ENCODE data around the gene TSC2.

The TSC2 gene

DNA sequence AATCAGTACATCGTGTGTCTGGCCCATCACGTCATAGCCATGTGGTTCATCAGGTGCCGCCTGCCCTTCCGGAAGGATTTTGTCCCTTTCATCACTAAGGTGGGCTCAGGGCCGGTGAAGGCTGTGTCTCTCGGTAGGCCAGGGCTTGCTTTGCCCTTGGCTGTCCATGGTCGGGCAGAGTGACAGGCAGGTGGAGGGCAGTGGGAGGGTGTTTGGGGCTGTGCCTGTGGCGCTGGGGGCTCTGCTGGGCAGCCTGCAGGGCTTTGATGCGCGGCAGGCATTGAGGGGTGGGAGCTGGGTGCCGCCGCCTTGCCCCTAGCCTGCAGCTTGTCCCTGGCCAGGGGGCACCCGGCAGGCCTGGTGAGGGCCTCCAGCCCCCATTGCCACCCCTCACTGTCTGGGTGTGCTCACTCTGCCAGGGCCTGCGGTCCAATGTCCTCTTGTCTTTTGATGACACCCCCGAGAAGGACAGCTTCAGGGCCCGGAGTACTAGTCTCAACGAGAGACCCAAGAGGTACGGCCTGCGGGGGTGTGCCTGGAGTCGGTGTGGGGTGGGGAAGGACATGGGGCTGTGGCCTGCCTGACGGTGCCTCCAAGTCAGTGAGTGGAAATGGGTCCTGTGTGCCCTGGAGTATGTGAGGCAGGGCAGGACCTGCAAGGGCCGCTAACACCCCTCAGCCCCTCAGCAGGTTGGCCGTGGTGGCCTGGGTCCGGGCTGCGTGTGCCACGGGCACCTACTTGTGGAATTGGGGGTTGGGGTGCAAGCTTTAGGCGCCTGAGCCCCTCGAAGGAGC is 28.5 kb downstream of the TSC2 start:
- H3K27ac ChIP-seq = no peak overlapping the region
- TF ChIP-seq, protein P1, sequence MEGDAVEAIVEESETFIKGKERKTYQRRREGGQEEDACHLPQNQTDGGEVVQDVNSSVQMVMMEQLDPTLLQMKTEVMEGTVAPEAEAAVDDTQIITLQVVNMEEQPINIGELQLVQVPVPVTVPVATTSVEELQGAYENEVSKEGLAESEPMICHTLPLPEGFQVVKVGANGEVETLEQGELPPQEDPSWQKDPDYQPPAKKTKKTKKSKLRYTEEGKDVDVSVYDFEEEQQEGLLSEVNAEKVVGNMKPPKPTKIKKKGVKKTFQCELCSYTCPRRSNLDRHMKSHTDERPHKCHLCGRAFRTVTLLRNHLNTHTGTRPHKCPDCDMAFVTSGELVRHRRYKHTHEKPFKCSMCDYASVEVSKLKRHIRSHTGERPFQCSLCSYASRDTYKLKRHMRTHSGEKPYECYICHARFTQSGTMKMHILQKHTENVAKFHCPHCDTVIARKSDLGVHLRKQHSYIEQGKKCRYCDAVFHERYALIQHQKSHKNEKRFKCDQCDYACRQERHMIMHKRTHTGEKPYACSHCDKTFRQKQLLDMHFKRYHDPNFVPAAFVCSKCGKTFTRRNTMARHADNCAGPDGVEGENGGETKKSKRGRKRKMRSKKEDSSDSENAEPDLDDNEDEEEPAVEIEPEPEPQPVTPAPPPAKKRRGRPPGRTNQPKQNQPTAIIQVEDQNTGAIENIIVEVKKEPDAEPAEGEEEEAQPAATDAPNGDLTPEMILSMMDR (conservative IDR thresholded peaks at IDR 0.05) = no peak
- TF ChIP-seq ZFX (IDR thresholded peaks at IDR 0.05) = no peak

DNA sequence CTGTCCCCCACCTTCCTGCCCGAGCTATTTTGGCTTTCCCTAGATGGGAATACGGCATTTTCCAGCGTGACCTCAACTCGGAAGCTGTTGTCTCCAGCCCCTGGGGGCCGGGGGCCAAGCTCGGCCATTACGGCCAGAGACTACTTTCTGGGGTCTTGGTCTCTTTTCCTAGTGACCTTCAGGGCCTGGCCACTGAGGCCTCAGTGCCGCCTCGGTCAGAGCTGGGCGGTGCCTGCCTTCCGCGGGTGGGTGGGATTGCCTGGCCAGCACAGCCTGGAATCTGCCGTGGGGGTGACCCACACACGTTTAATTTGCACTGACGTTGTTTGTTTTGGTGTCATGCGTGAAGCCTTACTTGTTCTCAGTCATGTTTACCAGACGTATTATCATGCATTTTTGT is 29.2 kb downstream of the TSC2 start:
- TF ChIP-seq, protein P1 (conservative IDR thresholded peaks at IDR 0.05) = no peak
- TF ChIP-seq ZFX (IDR thresholded peaks at IDR 0.05) = no peak
- H3K27ac ChIP-seq = no peak overlapping the region

DNA sequence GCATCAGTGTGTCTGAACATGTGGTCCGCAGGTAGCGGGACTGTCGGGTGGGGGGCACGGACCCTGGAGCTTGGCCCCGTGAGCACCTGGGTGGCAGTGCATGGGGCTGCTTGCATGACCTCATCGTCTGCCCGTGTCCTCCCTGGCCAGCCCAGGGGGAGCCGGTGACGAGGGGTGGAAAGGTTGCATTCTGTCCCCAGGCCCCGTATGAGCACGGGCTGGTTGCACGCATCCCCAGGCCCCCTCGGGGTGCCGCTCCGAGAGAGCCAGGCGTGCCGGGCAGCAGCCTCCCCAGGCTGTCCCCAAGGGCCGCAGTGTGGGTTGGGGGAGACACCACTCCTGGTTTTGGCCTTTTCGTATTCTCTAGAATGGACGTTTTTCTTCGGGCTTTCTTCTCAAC is 29.9 kb downstream of the TSC2 start:
- no peak for TF ChIP-seq ZFX (IDR thresholded peaks at IDR 0.05)
- TF ChIP-seq, protein P1 (conservative IDR thresholded peaks at IDR 0.05) = no peak
- no peak overlapping the region for H3K27ac ChIP-seq

DNA sequence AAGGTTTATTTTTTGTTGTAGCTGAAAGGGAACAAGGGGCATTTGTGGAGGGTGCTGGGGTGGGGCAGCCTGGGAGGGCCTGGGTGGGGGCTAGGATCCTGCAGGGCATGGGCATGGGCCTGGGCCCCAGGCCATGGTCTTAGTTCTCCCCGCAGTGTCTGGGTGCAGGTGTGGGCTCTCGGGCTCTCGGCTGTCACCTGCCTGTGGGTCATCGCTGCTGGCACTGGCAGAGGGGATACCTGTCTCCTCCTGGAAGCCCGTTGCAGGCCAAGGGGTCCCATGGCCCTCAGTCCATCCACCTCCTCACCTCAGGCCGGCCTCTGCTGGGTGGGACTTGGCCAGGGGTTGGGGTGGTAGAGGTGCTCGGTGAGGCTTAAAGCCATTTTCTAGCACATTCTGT is 30.3 kb downstream of the TSC2 start:
- no peak overlapping the region for H3K27ac ChIP-seq
- TF ChIP-seq, protein P1 (conservative IDR thresholded peaks at IDR 0.05) = no peak
- no peak for TF ChIP-seq ZFX (IDR thresholded peaks at IDR 0.05)

DNA sequence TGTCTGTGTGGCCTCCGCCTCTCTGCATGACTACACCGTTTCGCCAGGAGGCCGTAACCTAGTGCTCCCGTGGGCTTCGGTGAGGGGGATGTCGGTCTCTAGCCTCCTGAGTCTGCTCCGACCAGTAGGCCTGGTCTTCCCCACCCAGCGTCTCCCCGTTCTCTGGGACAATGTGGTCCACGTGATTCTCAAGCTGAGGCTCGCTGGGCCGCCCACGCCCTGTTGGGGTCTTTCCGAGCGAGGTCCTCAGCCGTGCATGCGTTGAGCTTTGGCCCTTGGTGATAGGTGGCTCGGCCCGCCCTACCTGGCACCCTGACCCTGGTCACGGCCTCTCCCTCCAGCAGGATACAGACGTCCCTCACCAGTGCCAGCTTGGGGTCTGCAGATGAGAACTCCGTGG is 30.9 kb downstream of the TSC2 start:
- TF ChIP-seq, protein P1 (conservative IDR thresholded peaks at IDR 0.05) = no peak
- no peak for TF ChIP-seq ZFX (IDR thresholded peaks at IDR 0.05)
- no peak overlapping the region for H3K27ac ChIP-seq

DNA sequence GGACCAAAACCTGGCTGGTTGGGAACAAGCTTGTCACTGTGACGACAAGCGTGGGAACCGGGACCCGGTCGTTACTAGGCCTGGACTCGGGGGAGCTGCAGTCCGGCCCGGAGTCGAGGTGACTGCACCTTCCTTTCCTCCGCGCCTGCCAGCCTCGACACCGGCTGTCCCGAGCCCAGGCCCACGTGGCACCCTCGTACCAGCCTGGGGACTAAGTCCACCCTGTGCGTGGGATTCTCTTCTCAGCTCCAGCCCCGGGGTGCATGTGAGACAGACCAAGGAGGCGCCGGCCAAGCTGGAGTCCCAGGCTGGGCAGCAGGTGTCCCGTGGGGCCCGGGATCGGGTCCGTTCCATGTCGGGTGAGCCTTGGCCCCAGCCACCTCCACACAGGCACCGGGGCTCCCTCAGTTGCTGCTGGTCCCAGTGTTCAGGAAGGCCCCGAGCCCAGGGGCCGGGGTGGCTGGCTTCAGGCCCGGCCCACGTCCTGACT is 31.6 kb downstream of the TSC2 start:
- H3K27ac ChIP-seq = no peak overlapping the region
- TF ChIP-seq ZFX (IDR thresholded peaks at IDR 0.05) = no peak
- TF ChIP-seq, protein P1 (conservative IDR thresholded peaks at IDR 0.05) = no peak

DNA sequence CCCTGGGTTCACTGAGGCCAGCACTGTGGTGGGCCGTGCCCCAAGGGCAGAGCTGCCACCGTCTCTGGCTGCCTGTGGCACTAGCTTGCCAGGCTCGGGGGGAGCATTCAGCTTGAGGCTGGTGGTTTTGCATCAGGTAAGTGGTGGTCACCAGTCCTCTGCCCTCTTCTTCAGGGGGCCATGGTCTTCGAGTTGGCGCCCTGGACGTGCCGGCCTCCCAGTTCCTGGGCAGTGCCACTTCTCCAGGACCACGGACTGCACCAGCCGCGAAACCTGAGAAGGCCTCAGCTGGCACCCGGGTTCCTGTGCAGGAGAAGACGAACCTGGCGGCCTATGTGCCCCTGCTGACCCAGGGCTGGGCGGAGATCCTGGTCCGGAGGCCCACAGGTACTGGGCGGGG is 32.2 kb downstream of the TSC2 start:
- no peak overlapping the region for H3K27ac ChIP-seq
- TF ChIP-seq, protein P1 (conservative IDR thresholded peaks at IDR 0.05) = no peak
- no peak for TF ChIP-seq ZFX (IDR thresholded peaks at IDR 0.05)
